ES-I3 (cell line): ENCODE data around the gene NOP14.
"Not testable (repeated sequence)": the region's sequence is repeated elsewhere in the genome, so short reads cannot be mapped to it uniquely, and the experiment has no call there.

Experiments used
- H3K36me3 ChIP-seq: 2 replicates; pipeline ENCODE4 v1.6.1; 2013; ENCODE audit warnings: mild to moderate bottlenecking, low read length, control low read depth, moderate library complexity; ENCODE audit not compliant: insufficient read depth
- H3K4me1 ChIP-seq: 2 replicates; pipeline ENCODE4 v1.6.1; 2013; ENCODE audit warnings: mild to moderate bottlenecking, control low read depth, low read length; ENCODE audit not compliant: insufficient read depth
- H3K9ac ChIP-seq: 2 replicates; pipeline ENCODE4 v1.6.1; 2013; ENCODE audit warnings: low read depth, mild to moderate bottlenecking, low read length, moderate library complexity
- H3K9me3 ChIP-seq: 2 replicates; pipeline ENCODE4 v1.6.1; 2013; ENCODE audit warnings: mild to moderate bottlenecking, low read length, moderate library complexity; ENCODE audit not compliant: control insufficient read depth, insufficient read depth

The NOP14 gene

GRCh38 chr4:2925931-2926860, 37.0 kb downstream of the NOP14 start:
- no peaks in the 10 kb centered on the region; the same call in 1 of the 2 replicates for H3K36me3 ChIP-seq
- H3K9ac ChIP-seq = no peak overlapping the region
- peaks cover 17% of the 10 kb centered on the region; the same call in 1 of the 2 replicates for H3K4me1 ChIP-seq
- no peaks in the 10 kb centered on the region; the same call in 1 of the 2 replicates for H3K9me3 ChIP-seq

- Histone ChIP-seq H3K4me1 (peaks cover 17% of the 10 kb centered on the region; the same call in 1 of the 2 replicates), H3K9ac (no peak overlapping the region), H3K36me3 (no peaks in the 10 kb centered on the region; the same call in 1 of the 2 replicates), H3K9me3 (no peaks in the 10 kb centered on the region; the same call in 1 of the 2 replicates)
Observed at GRCh38 chr4:2925496-2925895, 37.7 kb downstream of the NOP14 start.

GRCh38 chr4:2924765-2925301, 38.4 kb downstream of the NOP14 start:
- Histone ChIP-seq H3K9me3 (no peaks in the 10 kb centered on the region; the same call in 1 of the 2 replicates), H3K9ac (no peak overlapping the region), H3K36me3 (no peaks in the 10 kb centered on the region; the same call in 1 of the 2 replicates), H3K4me1 (peaks cover 17% of the 10 kb centered on the region; the same call in 1 of the 2 replicates)

- Histone ChIP-seq H3K9me3 (no peaks in the 10 kb centered on the region; the same call in 1 of the 2 replicates), H3K4me1 (peaks cover 17% of the 10 kb centered on the region; the same call in 1 of the 2 replicates), H3K36me3 (no peaks in the 10 kb centered on the region; the same call in 1 of the 2 replicates), H3K9ac (no peak overlapping the region)
Observed at GRCh38 chr4:2924286-2924685, 38.9 kb downstream of the NOP14 start.

- Histone ChIP-seq H3K4me1 (peaks cover 17% of the 10 kb centered on the region; the same call in 1 of the 2 replicates), H3K9me3 (no peaks in the 10 kb centered on the region; the same call in 1 of the 2 replicates), H3K36me3 (no peaks in the 10 kb centered on the region; the same call in 1 of the 2 replicates), H3K9ac (no peak overlapping the region)
Observed at GRCh38 chr4:2923668-2924173, 39.5 kb downstream of the NOP14 start.

GRCh38 chr4:2923141-2923551, 40.1 kb downstream of the NOP14 start:
- Histone ChIP-seq H3K4me1 (peaks cover 17% of the 10 kb centered on the region; the same call in 1 of the 2 replicates), H3K9me3 (no peaks in the 10 kb centered on the region; the same call in 1 of the 2 replicates), H3K9ac (no peak overlapping the region), H3K36me3 (no peaks in the 10 kb centered on the region; the same call in 1 of the 2 replicates)

- peaks cover 17% of the 10 kb centered on the region; the same call in 1 of the 2 replicates for H3K4me1 ChIP-seq
- not testable (repeated sequence) for H3K36me3 ChIP-seq, H3K9me3 ChIP-seq, H3K9ac ChIP-seq
Observed at GRCh38 chr4:2922453-2923101, 40.6 kb downstream of the NOP14 start.

- not testable (repeated sequence) for H3K36me3 ChIP-seq, H3K9ac ChIP-seq, H3K9me3 ChIP-seq
- H3K4me1 ChIP-seq = peaks cover 13% of the 10 kb centered on the region; the same call in 1 of the 2 replicates
Observed at GRCh38 chr4:2918714-2919113, 44.5 kb downstream of the NOP14 start.

GRCh38 chr4:2918300-2918699, 44.9 kb downstream of the NOP14 start:
- H3K4me1 ChIP-seq = peaks cover 10% of the 10 kb centered on the region; the same call in 1 of the 2 replicates
- H3K9ac ChIP-seq, H3K36me3 ChIP-seq, H3K9me3 ChIP-seq: not testable (repeated sequence)

GRCh38 chr4:2916696-2917095, 46.5 kb downstream of the NOP14 start:
- peaks cover 10% of the 10 kb centered on the region; the same call in 1 of the 2 replicates for H3K36me3 ChIP-seq
- H3K4me1 ChIP-seq, H3K9me3 ChIP-seq, H3K9ac ChIP-seq: not testable (repeated sequence)

- Histone ChIP-seq H3K9ac (no peak overlapping the region), H3K36me3 (peaks cover 14% of the 10 kb centered on the region), H3K4me1 (no peaks in the 10 kb centered on the region), H3K9me3 (no peaks in the 10 kb centered on the region)
Observed at GRCh38 chr4:2915789-2916188, 47.4 kb downstream of the NOP14 start.

- no peaks in the 10 kb centered on the region for H3K9me3 ChIP-seq
- H3K4me1 ChIP-seq = no peaks in the 10 kb centered on the region
- no peak overlapping the region for H3K9ac ChIP-seq
- H3K36me3 ChIP-seq = peaks cover 16% of the 10 kb centered on the region
Observed at GRCh38 chr4:2914256-2915126, 48.7 kb downstream of the NOP14 start.

- no peaks in the 10 kb centered on the region for H3K4me1 ChIP-seq
- no peaks in the 10 kb centered on the region for H3K9me3 ChIP-seq
- H3K9ac ChIP-seq = no peak overlapping the region
- H3K36me3 ChIP-seq = peaks cover 27% of the 10 kb centered on the region
Observed at GRCh38 chr4:2913168-2913567, 50.0 kb downstream of the NOP14 start.
